ENCODE results near the gene PAGE4. TPM values are rescaled to one million over a fixed set of nuclear protein-coding genes. Genes with fewer than 3 reads are reported as not detected.

Gene PAGE4
- total RNA-seq, 1 donor from 2014 or later = not detected

GRCh38 chrX:49868739-49869138 lies 39.6 kb downstream of the PAGE4 start:
- DNase-seq (ENCODE audit: extremely low read depth, low read depth, low spot score) = no peak

GRCh38 chrX:49876750-49877149 lies 47.6 kb downstream of the PAGE4 start:
- no peak for DNase-seq (ENCODE audit: extremely low read depth, low read depth, low spot score)

GRCh38 chrX:49877397-49878101 lies 48.4 kb downstream of the PAGE4 start:
- DNase-seq (ENCODE audit: extremely low read depth, low read depth, low spot score) = no peak

- DNase-seq (ENCODE audit: extremely low read depth, low read depth, low spot score) = no peak
These were observed 49.2 kb downstream of the PAGE4 start for GRCh38 chrX:49878128-49878833.

GRCh38 chrX:49878834-49879655 lies 49.9 kb downstream of the PAGE4 start, which contains the start of gene USP27X:
TSS of gene USP27X (plus strand) at chrX:49879484. CDS start at chrX:49880308, 824 bp downstream.
- DNase-seq (ENCODE audit: extremely low read depth, low read depth, low spot score) = no peak

- DNase-seq (ENCODE audit: extremely low read depth, low read depth, low spot score) = no peak
These were observed 50.7 kb downstream of the PAGE4 start for GRCh38 chrX:49879656-49880277.

GRCh38 chrX:49880668-49881067 lies 51.6 kb downstream of the PAGE4 start:
- no peak for DNase-seq (ENCODE audit: extremely low read depth, low read depth, low spot score)

Other genes starting within 250 kb of the PAGE4 start
- not detected in 2 replicates for gene GAGE12H, start 249.4 kb upstream of the PAGE4 start, total RNA-seq
- gene GAGE2A, start 239.8 kb upstream of the PAGE4 start, total RNA-seq = not detected in 2 replicates
- gene GAGE1, start 230.3 kb upstream of the PAGE4 start, total RNA-seq = not detected in 2 replicates
- not detected in 2 replicates for gene PAGE1, start 133.3 kb upstream of the PAGE4 start, total RNA-seq
- 2.1 and 2.5 TPM in 2 replicates for gene USP27X, start 50.2 kb downstream of the PAGE4 start, total RNA-seq
- 7.7 and 9.2 TPM in 2 replicates for gene CLCN5, start 93.3 kb downstream of the PAGE4 start, total RNA-seq

All from glomerular endothelial cell (primary cell).